A549 (cell line): ENCODE measurements around the gene GPR137C.

ENCODE experiments used
- CBX8 ChIP-seq: fragments of 200-600 bp; sonication (generic); IDR thresholded peaks from 2 replicates; pipeline ENCODE4 v1.6.1; 2016
- CEBPB ChIP-seq, 2 experiments: fragments of >200 bp in 1 of 2; sonication (Bioruptor Twin) in 1 of 2; formaldehyde crosslinking in 1 of 2; IDR thresholded peaks; 2 replicates each; pipeline ENCODE4 v1.6.1; 2012 to 2016
- CHD4 ChIP-seq: fragments of 200-600 bp; sonication (generic); IDR thresholded peaks from 2 replicates; pipeline ENCODE4 v1.6.1; 2016; ENCODE audit warnings: antibody characterized with exemption, mild to moderate bottlenecking, borderline replicate concordance
- EP300 ChIP-seq, 2 experiments: fragments of >200 bp; sonication (Bioruptor Twin); formaldehyde crosslinking; IDR thresholded peaks; 2 replicates in 1 of 2; 3 replicates in 1 of 2; pipeline ENCODE4 v1.6.1; 2016 to 2017
- ESRRA ChIP-seq: fragments of 150-350 bp; IDR thresholded peaks from 2 replicates; pipeline ENCODE4 v1.6.1; 2014; ENCODE audit warnings: mild to moderate bottlenecking, low read length, borderline replicate concordance
- POLR2A ChIP-seq: IDR thresholded peaks from 2 replicates; pipeline ENCODE4 v1.6.1; 2012; ENCODE audit warnings: mild to moderate bottlenecking, low read length
- RARB ChIP-seq: fragments of 250-450 bp; sonication (Bioruptor Pico); IDR thresholded peaks from 2 replicates; pipeline ENCODE4 v1.8.0; 2021; ENCODE audit warnings: mild to moderate bottlenecking, moderate library complexity
- REST ChIP-seq: fragments of 200-600 bp; sonication (generic); IDR thresholded peaks from 2 replicates; pipeline ENCODE4 v1.6.1; 2016; ENCODE audit warnings: antibody characterized with exemption, mild to moderate bottlenecking, moderate library complexity
- RFX5 ChIP-seq: fragments of 450-650 bp; IDR thresholded peaks from 2 replicates; pipeline ENCODE4 v1.7.1; 2014; ENCODE audit warnings: antibody characterized with exemption, mild to moderate bottlenecking, moderate library complexity
- SMC3 ChIP-seq: fragments of >200 bp; sonication (Bioruptor Twin); formaldehyde crosslinking; IDR thresholded peaks from 3 replicates; pipeline ENCODE4 v1.6.1; 2018; ENCODE audit warnings: inconsistent platforms
- TP53 ChIP-seq: fragments of 250-450 bp; sonication (Bioruptor Pico); IDR thresholded peaks from 2 replicates; pipeline ENCODE4 v1.5.0; 2021; ENCODE audit warnings: mild to moderate bottlenecking, moderate library complexity
- TF ChIP-seq, protein P1 (sequence below): IDR thresholded peaks from 2 replicates; pipeline ENCODE4 v1.6.1; 2012
- TF ChIP-seq, protein P2 (sequence below): fragments of >200 bp; sonication (Bioruptor Twin); formaldehyde crosslinking; IDR thresholded peaks from 3 replicates; pipeline ENCODE4 v1.5.1; 2016
- TF ChIP-seq, protein P3 (sequence below): IDR thresholded peaks from 2 replicates; pipeline ENCODE4 v1.6.1; 2012; ENCODE audit warnings: low read depth, borderline replicate concordance

GRCh38 chr14:52650774-52651173, 98.1 kb downstream of the GPR137C start:
- no peak for TF ChIP-seq ESRRA
- TF ChIP-seq CHD4, result no peak
- TF ChIP-seq SMC3, result peak; percentile 36; the same call in 1 of the 3 replicates
- TF ChIP-seq, protein P1, sequence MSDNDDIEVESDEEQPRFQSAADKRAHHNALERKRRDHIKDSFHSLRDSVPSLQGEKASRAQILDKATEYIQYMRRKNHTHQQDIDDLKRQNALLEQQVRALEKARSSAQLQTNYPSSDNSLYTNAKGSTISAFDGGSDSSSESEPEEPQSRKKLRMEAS, result no peak
- TF ChIP-seq, protein P2, sequence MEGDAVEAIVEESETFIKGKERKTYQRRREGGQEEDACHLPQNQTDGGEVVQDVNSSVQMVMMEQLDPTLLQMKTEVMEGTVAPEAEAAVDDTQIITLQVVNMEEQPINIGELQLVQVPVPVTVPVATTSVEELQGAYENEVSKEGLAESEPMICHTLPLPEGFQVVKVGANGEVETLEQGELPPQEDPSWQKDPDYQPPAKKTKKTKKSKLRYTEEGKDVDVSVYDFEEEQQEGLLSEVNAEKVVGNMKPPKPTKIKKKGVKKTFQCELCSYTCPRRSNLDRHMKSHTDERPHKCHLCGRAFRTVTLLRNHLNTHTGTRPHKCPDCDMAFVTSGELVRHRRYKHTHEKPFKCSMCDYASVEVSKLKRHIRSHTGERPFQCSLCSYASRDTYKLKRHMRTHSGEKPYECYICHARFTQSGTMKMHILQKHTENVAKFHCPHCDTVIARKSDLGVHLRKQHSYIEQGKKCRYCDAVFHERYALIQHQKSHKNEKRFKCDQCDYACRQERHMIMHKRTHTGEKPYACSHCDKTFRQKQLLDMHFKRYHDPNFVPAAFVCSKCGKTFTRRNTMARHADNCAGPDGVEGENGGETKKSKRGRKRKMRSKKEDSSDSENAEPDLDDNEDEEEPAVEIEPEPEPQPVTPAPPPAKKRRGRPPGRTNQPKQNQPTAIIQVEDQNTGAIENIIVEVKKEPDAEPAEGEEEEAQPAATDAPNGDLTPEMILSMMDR, result peak; percentile 43
- TF ChIP-seq CEBPB (IDR thresholded peaks at IDR 0.05), result no peak
- no peak for TF ChIP-seq POLR2A
- TF ChIP-seq EP300 (IDR thresholded peaks at IDR 0.05), result no peak
- no peak for TF ChIP-seq REST
- TF ChIP-seq CBX8, result no peak
- TF ChIP-seq RARB (CRISPR knock-in tag), result no peak
- TF ChIP-seq RFX5, result no peak
- TF ChIP-seq, protein P3, sequence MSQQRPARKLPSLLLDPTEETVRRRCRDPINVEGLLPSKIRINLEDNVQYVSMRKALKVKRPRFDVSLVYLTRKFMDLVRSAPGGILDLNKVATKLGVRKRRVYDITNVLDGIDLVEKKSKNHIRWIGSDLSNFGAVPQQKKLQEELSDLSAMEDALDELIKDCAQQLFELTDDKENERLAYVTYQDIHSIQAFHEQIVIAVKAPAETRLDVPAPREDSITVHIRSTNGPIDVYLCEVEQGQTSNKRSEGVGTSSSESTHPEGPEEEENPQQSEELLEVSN, result no peak
- TF ChIP-seq TP53 (CRISPR knock-in tag), result no peak
